K562 (cell line): ENCODE data around the gene PSMC6. TPM values are rescaled to one million over a fixed set of nuclear protein-coding genes. Genes with fewer than 3 reads are reported as not detected.

Experiments
- ATF1 ChIP-seq, 2 experiments: fragments of 450-650 bp in 1 of 2; IDR thresholded peaks; 2 replicates each; pipeline ENCODE4 v1.6.1; 2016; ENCODE audit warnings: missing compliant biosample characterization in 1 of 2, missing genetic modification characterization in 1 of 2
- CBFA2T2 ChIP-seq: fragments of 450-650 bp; conservative IDR thresholded peaks from 2 replicates; pipeline ENCODE4 v1.6.1; 2017; ENCODE audit warnings: mild to moderate bottlenecking
- DMBX1 ChIP-seq: fragments of 250-450 bp; sonication (Bioruptor Pico); IDR thresholded peaks from 2 replicates; pipeline ENCODE4 v1.8.0; 2022; ENCODE audit warnings: inconsistent platforms, mild to moderate bottlenecking, moderate library complexity, borderline replicate concordance
- MGA ChIP-seq: fragments of 450-650 bp; IDR thresholded peaks from 2 replicates; pipeline ENCODE4 v1.6.1; 2016; ENCODE audit warnings: mild to moderate bottlenecking, moderate library complexity
- MYBL2 ChIP-seq, 2 experiments: fragments of 450-650 bp in 1 of 2; sonication (generic) in 1 of 2; formaldehyde crosslinking in 1 of 2; IDR thresholded peaks; 2 replicates each; pipeline versions ENCODE4 v1.6.1 to v1.8.1; 2017 to 2022; ENCODE audit warnings: borderline replicate concordance in 1 of 2, inconsistent platforms in 1 of 2, low read depth in 1 of 2, mild to moderate bottlenecking in 1 of 2, missing genetic modification reagents in 1 of 2, moderate library complexity in 1 of 2
- SAFB ChIP-seq: fragments of 200-400 bp; formaldehyde crosslinking; IDR thresholded peaks from 2 replicates; pipeline ENCODE4 v1.6.1; 2017; ENCODE audit warnings: low read depth, low read length, borderline replicate concordance
- SFPQ ChIP-seq: fragments of 200-400 bp; formaldehyde crosslinking; IDR thresholded peaks from 2 replicates; pipeline ENCODE4 v1.6.1; 2017; ENCODE audit warnings: mild to moderate bottlenecking, low read depth, low read length, moderate library complexity
- ZBTB7A ChIP-seq: IDR thresholded peaks from 2 replicates; pipeline ENCODE4 v1.6.1; 2011; ENCODE audit warnings: low read depth, mild to moderate bottlenecking, low read length, moderate library complexity, borderline replicate concordance; ENCODE audit not compliant: control insufficient read depth
- ZNF175 ChIP-seq: fragments of 200-800 bp; sonication (Bioruptor generic); IDR thresholded peaks from 2 replicates; pipeline ENCODE4 v1.6.1; 2016; ENCODE audit warnings: low read depth, mild to moderate bottlenecking, missing genetic modification characterization, missing compliant biosample characterization
- ZNF232 ChIP-seq: sonication (generic); formaldehyde crosslinking; IDR thresholded peaks from 2 replicates; pipeline ENCODE4 v1.8.0; 2022; ENCODE audit warnings: mild to moderate bottlenecking, missing genetic modification reagents
- polyA plus RNA-seq, 8 experiments: library from polyadenylated mRNA; depleted of rRNA in 4 of 8; stranded (reverse) in 5 of 8; unstranded in 3 of 8; fragments of >200 nt; fragmentation: Nextera tagmentation in 2 of 8; fragmentation: Illumina TruSeq in 1 of 8; extraction: Ambion mirVana in 2 of 8; extraction: Trizol in 1 of 8; gene quantifications; 2 replicates each; pipeline versions ENCODE4 v1.2.1 to v1.2.3, GENCODE V29; 2011 to 2014; ENCODE audit warnings: inconsistent platforms in 1 of 8, missing spikeins in 1 of 8
- total RNA-seq, 7 experiments: library from RNA; depleted of rRNA in 6 of 7; stranded (reverse); fragments of >200 nt in 6 of 7; fragmentation: Illumina TruSeq in 2 of 7; extraction: Trizol in 2 of 7; gene quantifications; 2 replicates each; pipeline versions ENCODE4 v1.2.1 to v1.2.3, GENCODE V29; 2011 to 2021; ENCODE audit warnings: low replicate concordance in 1 of 7

PSMC6 gene
- total and polyA plus RNA-seq, 9 of the 15 experiments (the other 6 are each of a cell fraction or from before 2014, with no cell fraction given), result 91.4 to 224 (median 182) TPM

- no peak for TF ChIP-seq SFPQ
- TF ChIP-seq ZNF175 (CRISPR knock-in tag), result no peak
- TF ChIP-seq SAFB, result no peak
- no peak for TF ChIP-seq CBFA2T2
- TF ChIP-seq ATF1 (CRISPR knock-in tag; IDR thresholded peaks at IDR 0.05), result no peak
- TF ChIP-seq ATF1 (tag; IDR thresholded peaks at IDR 0.05), result no peak; the same call in 1 of the 2 replicates
- TF ChIP-seq ZBTB7A, result peak; percentile 35; the same call in 1 of the 2 replicates
- no peak for TF ChIP-seq DMBX1 (CRISPR knock-in tag)
- no peak for TF ChIP-seq ZNF232 (CRISPR knock-in tag)
- no peak for TF ChIP-seq MYBL2 (IDR thresholded peaks at IDR 0.05; ENCODE audit: low read depth)
- TF ChIP-seq MYBL2 (CRISPR knock-in tag; IDR thresholded peaks at IDR 0.05; ENCODE audit: borderline replicate concordance), result no peak
- peak; percentile 8; the same call in 1 of the 2 replicates for TF ChIP-seq MGA
Observed at GRCh38 chr14:52694761-52695480, 12.1 kb upstream of the PSMC6 start (continued).
